GM12873 (cell line): ENCODE data around the gene LONP2.

ENCODE experiments used
- TF ChIP-seq, protein P1 (sequence below): IDR thresholded peaks from 2 replicates; pipeline ENCODE4 v1.5.1; 2012; ENCODE audit warnings: low read depth, mild to moderate bottlenecking, moderate library complexity, low read length, control low read depth; ENCODE audit not compliant: insufficient read depth; ENCODE audit errors: missing control alignments

The LONP2 gene

DNA sequence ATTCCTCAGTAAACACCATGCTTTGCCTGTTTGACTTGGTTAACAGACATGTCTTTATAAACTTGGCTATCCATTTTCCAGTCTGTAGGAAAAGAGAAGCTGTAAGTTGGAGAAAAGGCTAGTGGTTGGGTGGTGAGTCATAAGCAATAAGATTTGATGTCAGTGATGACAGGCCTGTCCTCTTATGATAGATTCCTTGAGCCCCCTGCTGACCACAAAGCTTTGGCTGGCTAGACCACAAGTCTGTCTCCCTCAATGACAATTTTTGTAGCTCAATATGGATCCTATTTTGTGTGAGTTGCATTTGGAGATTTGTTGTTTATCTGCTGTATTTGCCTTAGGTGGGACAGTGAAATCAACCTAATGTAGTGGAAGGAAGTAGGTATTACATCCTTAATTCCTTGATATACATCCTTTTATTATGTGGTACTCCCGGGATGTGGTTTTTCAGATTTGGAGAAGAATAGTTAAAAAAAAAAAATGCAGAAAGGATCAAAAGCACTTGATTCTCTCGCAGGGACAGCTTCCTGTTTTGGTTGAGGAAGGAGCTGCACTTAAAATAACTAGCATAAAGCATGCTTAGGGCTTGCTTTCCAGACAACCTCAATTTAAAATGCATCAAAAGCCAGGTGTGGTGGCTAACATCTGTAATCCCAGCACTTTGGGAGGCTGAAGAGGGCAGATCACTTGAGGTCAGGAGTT, 73.7 kb downstream of the LONP2 start:
- TF ChIP-seq, protein P1, sequence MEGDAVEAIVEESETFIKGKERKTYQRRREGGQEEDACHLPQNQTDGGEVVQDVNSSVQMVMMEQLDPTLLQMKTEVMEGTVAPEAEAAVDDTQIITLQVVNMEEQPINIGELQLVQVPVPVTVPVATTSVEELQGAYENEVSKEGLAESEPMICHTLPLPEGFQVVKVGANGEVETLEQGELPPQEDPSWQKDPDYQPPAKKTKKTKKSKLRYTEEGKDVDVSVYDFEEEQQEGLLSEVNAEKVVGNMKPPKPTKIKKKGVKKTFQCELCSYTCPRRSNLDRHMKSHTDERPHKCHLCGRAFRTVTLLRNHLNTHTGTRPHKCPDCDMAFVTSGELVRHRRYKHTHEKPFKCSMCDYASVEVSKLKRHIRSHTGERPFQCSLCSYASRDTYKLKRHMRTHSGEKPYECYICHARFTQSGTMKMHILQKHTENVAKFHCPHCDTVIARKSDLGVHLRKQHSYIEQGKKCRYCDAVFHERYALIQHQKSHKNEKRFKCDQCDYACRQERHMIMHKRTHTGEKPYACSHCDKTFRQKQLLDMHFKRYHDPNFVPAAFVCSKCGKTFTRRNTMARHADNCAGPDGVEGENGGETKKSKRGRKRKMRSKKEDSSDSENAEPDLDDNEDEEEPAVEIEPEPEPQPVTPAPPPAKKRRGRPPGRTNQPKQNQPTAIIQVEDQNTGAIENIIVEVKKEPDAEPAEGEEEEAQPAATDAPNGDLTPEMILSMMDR: no peak

DNA sequence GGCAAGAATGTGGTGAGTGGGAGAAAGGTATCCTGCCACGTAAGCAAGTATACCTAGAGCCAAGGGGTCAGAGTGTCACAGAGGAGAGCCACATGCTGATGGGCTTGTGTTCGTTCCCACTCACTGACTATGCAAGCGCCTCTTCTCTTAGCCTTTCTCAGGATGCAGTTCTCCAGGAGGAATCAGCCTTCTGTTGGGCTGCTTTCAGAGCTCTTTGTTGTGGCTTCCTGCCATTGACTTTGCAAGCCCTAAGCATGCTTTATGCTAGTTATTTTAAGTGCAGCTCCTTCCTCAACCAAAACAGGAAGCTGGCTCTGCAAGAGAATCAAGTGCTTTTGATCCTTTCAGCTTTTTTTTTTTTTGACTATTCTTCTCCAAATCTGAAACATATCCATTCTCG, 74.5 kb downstream of the LONP2 start:
- TF ChIP-seq, protein P1: no peak

DNA sequence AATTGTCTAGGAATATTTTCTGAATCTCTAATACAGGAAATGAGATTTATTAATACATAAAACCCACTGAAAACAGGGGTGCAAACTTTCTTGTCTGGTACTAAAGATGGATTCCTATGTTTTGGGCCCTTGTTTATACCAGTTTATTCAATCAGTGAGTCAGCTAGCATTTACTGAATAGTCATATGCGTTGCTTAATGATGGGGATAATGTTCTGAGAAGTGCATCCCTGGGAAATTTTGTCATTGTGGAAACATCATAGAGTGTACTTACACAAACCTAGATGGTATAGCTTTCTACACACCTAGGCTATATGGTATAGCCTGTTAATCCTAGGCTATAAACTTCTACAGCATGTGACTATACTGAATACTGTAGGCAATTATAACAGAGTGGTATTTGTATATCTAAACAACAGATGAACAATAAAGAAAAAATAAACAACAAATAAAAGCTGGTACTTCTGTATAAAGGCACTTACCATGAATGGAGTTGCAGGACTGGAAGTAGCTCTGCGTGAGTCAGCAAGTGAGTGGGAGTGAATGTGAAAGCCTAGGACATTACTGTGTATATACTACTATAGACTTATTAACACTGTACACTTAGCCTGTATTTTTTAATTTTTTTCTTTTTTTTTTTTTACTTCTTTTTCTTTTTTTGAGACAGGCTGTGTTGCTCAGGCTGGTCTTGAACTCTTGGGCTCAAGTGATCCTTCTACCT, 77.4 kb downstream of the LONP2 start:
- TF ChIP-seq, protein P1: no peak

DNA sequence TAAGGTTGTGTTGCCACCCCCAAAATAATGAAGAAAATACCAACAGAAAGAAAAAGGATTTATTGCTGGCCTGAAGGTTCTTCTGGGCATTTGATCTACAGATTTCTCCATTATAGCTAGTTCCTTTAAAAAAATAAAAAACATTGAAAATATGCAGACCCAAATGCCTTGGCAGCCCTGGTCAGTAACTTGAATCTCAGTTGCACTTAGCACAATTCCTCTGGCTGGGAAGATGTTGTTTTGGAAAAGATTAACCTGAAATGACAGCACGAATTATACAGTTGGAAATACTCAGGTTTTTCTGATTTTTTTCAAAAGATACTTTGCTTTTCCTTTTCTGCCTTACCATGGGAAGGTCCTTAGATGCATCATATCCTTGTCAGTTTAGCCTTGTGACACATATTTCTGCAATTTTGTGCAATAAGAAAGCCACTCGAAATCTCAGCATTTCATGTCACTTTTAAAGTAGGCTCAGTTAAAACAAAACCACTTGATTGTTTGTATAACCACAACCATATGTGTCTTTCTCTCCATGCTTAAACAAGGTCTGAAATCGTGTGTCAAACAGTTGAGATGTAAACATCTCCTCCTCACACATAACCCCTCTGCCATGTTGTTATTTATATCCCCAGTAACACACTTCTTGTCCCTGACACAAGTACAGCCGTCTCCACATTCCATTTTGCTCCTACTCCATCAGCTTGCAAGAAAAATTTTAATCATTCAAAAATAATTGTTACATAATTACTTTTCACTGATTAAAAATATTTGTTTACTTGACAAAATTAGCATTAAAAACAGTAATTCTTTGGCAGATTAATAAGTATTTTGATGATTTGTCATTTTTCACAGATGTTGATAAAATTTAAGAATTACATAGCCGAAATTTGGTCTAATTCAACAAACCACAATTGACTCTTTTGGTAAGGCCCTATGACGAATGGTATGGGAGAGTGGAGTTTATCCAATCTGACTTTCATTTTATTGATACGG, 80.0 kb downstream of the LONP2 start:
- TF ChIP-seq, protein P1: no peak

DNA sequence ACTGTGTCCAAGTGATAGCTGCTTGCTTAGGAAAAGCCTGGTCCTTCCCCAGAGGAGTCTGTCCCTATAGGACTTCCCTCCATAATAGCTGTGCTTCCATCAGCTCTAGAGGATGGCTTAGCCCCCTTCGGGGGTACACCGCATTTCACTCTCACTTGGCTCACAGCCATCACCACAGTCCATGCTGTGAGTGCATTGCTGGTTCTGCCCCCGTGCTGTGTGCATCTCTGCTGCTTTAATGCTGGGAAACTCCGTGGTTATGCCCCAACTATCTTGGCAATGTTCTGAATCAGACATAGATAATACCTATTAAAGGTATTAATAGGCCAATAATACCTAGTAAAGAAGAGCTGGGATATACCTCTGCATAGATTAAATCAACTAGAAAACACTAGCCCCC, 82.8 kb downstream of the LONP2 start:
- TF ChIP-seq, protein P1: no peak

DNA sequence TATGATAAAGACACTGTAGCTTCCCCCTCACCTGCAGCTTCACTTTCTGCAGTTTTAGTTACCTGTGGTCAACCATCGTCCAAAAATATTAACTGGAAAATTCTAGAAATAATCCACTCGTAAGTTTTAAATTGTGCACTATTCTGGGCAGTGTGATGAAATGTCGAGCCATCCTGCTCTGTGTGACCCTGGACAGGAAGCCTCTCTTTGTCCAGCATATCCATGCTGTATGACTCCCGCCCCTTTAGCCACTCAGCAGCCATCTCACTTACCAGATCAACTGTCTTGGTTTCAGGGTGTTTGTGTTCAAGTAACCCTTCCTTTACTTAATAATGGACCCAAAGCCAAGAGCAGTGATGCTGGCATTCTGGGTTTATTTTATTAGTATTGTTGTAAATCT, 85.0 kb downstream of the LONP2 start:
- TF ChIP-seq, protein P1: no peak
